ENCODE results near the gene GRIP1.

GRIP1 gene, protein sequence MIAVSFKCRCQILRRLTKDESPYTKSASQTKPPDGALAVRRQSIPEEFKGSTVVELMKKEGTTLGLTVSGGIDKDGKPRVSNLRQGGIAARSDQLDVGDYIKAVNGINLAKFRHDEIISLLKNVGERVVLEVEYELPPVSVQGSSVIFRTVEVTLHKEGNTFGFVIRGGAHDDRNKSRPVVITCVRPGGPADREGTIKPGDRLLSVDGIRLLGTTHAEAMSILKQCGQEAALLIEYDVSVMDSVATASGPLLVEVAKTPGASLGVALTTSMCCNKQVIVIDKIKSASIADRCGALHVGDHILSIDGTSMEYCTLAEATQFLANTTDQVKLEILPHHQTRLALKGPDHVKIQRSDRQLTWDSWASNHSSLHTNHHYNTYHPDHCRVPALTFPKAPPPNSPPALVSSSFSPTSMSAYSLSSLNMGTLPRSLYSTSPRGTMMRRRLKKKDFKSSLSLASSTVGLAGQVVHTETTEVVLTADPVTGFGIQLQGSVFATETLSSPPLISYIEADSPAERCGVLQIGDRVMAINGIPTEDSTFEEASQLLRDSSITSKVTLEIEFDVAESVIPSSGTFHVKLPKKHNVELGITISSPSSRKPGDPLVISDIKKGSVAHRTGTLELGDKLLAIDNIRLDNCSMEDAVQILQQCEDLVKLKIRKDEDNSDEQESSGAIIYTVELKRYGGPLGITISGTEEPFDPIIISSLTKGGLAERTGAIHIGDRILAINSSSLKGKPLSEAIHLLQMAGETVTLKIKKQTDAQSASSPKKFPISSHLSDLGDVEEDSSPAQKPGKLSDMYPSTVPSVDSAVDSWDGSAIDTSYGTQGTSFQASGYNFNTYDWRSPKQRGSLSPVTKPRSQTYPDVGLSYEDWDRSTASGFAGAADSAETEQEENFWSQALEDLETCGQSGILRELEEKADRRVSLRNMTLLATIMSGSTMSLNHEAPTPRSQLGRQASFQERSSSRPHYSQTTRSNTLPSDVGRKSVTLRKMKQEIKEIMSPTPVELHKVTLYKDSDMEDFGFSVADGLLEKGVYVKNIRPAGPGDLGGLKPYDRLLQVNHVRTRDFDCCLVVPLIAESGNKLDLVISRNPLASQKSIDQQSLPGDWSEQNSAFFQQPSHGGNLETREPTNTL

GRCh38 chr12:66678338-66679275, at the start of gene GRIP1:
TSS of gene GRIP1 (minus strand) at chr12:66679076. CDS start at chr12:66678904, 172 bp downstream.
- DNase-seq: no peak

DNA sequence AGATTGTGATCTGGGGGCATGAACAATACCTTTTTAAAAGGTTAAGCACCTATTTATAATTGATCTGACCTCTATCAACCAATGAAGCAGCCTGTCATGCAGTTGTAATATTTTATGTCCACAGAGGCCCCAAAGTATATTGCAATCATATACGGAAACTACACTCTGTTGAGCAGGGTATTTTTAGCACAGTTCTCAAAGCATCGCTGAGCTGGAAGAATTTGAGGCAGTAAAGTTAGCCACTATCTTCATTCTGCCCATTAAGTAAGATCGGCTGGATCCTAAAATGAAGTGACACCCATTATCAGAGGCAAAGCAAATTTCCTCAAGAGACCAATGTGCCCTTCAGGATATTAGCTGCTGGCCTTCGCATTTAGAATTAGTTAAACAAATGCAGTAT, 47.7 kb upstream of the GRIP1 start:
- DNase-seq: no peak

GRCh38 chr12:66725031-66725430, 46.2 kb upstream of the GRIP1 start:
- no peak for DNase-seq

GRCh38 chr12:66724616-66725015, 45.7 kb upstream of the GRIP1 start:
- DNase-seq: no peak

GRCh38 chr12:66724026-66724425, 45.1 kb upstream of the GRIP1 start:
- no peak for DNase-seq

GRCh38 chr12:66719862-66720261, 41.0 kb upstream of the GRIP1 start:
- no peak for DNase-seq

- DNase-seq: no peak
Observed at GRCh38 chr12:66717036-66717673, 38.3 kb upstream of the GRIP1 start.

DNA sequence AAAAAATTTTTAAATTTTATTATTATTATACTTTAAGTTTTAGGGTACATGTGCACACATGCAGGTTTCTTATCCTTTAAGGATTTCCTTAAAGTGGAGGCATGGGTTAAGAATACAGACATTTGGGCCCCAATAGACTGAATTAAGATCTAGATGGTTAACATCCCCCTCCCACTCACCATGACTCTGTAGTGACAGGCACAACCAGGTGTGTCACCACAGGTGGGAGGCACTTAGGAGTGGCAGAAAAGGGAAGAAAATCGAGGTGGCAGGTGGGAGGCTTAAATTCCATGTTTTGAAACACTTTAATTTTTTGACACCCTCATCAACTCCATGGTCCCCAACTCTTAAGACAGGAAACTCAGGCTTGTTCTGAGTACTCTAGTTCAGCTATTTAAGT, 37.6 kb upstream of the GRIP1 start:
- no peak for DNase-seq

GRCh38 chr12:66714709-66715108, 35.8 kb upstream of the GRIP1 start:
- DNase-seq: no peak

DNA sequence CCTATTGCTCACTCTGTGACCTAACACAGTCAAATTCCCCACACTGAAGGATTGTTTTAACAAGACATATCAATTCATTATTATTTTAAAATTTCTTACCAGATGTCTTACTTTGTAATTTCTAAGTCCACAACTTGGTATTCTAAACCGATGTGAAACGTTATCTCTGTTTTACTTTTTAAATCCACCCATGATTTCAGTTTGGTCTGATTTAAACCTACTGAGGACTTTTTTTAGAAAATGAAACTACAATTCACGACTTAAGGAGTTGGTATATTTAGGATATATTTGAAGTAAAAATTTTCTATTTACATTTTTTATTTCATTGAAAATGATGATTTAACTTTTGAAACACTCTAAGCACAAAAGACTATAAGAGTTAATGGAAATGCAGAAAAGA, 35.1 kb upstream of the GRIP1 start:
- DNase-seq: no peak

DNA sequence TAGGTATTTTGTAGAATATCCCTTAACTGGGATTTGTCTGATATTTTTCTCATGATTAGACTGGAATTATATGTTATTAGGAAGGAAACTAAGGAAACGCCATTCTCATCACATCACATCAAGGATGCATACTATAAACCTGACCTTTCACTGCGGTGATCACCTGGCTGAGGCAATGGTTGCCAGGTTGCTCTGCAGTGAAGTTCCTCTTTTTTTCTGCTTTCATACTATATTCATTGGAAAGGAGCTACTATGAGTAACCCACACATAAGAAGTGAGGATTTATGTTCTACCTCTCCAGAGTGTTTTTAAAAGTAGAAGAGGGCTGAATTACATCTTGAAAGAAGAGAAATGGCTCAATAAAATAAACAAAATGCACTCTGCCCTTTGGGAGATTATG, 31.0 kb upstream of the GRIP1 start:
- no peak for DNase-seq

GRCh38 chr12:66709457-66709773, 30.5 kb upstream of the GRIP1 start:
- DNase-seq: no peak

- no peak for DNase-seq
Observed at GRCh38 chr12:66708704-66709456, 30.0 kb upstream of the GRIP1 start.

DNA sequence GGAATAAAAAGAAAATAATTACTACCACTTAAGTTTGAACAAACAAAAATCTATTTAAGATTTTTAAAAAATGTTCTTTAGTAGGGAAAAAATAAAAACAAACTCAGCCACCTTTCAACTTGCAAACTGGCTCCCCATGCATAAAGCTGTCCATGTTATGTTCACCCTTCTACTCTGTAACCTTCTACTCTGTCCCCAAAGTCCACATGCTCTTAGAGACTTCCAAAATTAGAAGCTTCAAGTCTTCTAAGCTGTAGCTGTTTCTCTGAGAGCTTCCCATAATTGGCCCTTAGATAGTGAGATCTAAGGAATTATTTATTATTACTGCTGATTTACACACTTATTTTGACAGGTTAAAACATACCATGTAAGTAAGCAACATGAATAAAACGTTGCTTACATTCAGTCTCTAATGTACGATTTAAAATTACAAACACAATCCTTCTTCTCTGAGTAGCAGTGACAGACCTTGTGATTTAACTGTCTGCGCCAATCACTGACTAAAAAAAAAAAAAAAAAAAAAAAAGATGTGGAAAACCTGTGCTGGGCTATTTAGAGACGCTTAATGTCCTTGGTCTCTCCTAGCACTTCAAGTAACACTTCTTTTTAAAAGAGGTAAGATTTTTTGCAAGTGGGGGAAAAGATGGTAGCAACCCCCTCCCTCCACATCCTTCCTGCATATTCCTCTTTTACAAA, 28.3 kb upstream of the GRIP1 start:
- no peak for DNase-seq

DNA sequence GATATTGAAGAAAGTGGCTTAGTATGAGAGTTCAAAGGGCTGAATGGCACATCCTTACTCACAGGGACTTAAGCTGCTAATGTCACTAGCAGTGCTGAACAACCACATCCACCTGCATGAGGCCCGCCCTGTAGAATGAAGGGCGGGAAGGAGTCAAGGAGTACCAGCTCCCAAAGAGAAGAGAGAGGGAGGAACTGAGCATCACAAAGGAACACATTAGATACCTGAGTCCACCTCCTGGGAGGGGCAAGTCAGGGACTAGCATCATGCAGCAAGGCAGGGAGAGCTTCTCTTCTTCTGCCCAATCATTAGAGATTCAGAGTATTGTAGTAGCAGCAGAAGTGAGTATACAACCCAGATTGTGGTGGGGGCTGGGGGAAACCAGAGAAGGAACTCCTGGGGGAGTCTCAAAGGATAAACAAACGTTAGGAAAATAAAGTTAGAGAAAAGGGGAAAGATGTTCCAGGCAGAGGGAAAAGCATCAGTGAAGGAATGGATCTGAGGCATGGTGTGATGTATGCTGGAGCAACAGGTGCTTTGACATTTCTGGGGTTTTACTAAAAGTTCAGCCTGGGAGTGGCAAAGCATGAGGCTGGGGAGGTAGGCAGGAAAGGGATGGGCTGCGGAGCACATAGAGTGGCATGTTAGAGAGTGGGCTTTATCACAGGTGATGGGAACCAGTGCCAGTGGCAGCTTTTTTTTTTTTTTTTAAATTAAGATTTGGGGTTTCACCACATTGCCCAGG, 21.0 kb upstream of the GRIP1 start:
- no peak for DNase-seq

DNA sequence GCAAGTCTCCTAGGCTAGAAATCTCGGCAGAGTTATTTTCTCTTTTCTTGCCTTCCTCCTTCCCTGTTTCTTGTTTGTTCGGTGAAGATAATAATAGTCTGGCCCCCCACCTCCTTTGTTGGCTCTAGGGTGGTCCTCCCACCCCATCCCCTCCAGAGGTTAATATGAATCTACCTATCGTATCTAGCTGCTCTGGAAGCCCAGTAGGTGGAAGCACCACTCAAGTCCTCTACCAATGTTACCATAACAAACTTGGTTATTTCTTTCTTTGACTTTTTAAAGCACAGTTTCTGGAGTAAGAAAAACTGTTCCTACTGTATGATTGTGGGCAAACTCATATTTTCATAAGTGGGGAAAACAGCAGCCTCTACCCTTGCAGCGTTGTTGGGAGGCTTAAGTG, 19.7 kb upstream of the GRIP1 start:
- DNase-seq: no peak

DNA sequence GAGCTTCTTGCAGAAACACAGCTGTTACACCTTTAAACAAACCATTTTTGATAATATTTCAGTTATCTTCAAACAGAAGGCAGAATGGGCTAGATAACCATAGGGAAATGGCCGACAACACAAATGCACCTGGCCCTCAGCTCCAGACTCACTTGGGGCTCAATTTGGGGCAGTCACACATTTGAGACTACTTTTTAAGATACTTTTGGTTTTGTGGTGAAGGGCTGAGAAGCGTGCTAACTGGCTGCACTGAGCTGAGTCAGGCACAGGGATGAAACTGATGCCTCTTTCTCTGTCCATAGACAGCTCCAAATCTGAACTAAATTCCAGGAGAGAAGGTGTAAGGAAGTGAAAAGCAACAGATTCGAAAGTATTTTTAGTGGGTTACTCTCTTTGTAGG, 18.5 kb upstream of the GRIP1 start:
- DNase-seq: no peak

GRCh38 chr12:66694666-66695613, 16.1 kb upstream of the GRIP1 start:
- DNase-seq: no peak
